Adrenal gland (tissue), 12 donors: ENCODE measurements around the gene HUS1B. TPM values are rescaled to one million over a fixed set of nuclear protein-coding genes. Genes with fewer than 3 reads are reported as not detected.
"Not testable (repeated sequence)": the region's sequence is repeated elsewhere in the genome, so short reads cannot be mapped to it uniquely, and the experiment has no call there.

Source experiments
- DNase-seq, 7 donors: peaks; one replicate each; pipeline ENCODE4 v3.0.0-alpha.2; 2019 to 2020
- H3K27ac ChIP-seq, 5 donors: fragments of 200-600 bp; sonication (generic) in 4 of 5; 1 replicate in 3 of 5; 2 replicates in 2 of 5; pipeline versions ENCODE4 v1.5.1 to v1.8.0; 2016 to 2020; ENCODE audit warnings: mild to moderate bottlenecking in 1 of 5
- H3K27me3 ChIP-seq: fragments of 200-600 bp; 2 replicates; pipeline ENCODE4 v1.8.0; 2021
- H3K36me3 ChIP-seq, 2 donors: fragments of 200-600 bp; replicated peaks in 1 of 2; 1 replicate in 1 of 2; 2 replicates in 1 of 2; pipeline versions ENCODE4 v1.5.1 to v1.8.0; 2018 to 2022
- H3K4me1 ChIP-seq, 2 donors: fragments of 200-600 bp; replicated peaks in 1 of 2; 1 replicate in 1 of 2; 2 replicates in 1 of 2; pipeline versions ENCODE4 v1.5.1 to v1.8.0; 2018 to 2021
- H3K4me3 ChIP-seq, 4 donors: fragments of 200-600 bp; sonication (generic) in 3 of 4; one replicate each; pipeline ENCODE4 v1.5.1; 2016 to 2018
- H3K9me3 ChIP-seq, 3 donors: fragments of 200-600 bp; sonication (generic) in 1 of 3; replicated peaks in 1 of 3; 1 replicate in 2 of 3; 2 replicates in 1 of 3; pipeline versions ENCODE4 v1.5.1 to v1.8.0; 2016 to 2021
- POLR2A ChIP-seq, 2 donors: fragments of 450-650 bp; IDR thresholded peaks; one replicate each; pipeline ENCODE4 v1.6.1; 2017; ENCODE audit warnings: antibody characterized with exemption in 2 of 2, mild to moderate bottlenecking in 2 of 2, moderate library complexity in 1 of 2
- WGBS, 4 donors: extraction: QIAGEN DNeasy Blood & Tissue Kit in 2 of 4; methylation state at CpG; one replicate each; pipeline versions ENCODE4 v1.1.5 to v1.1.7; 2013 to 2017; 5-methylcytosine and 5-hydroxymethylcytosine counted together
- intact Hi-C, 2 donors: fragments of 100-400 bp; cut with DNase I; formaldehyde crosslinking; loops; one replicate each; pipeline versions ENCODE4 v1.14.1 to v1.15.0; 2022 to 2023
- polyA plus RNA-seq, 3 donors: library from polyadenylated mRNA; stranded (reverse); fragments of 200-250 nt in 2 of 3; fragments of 350-450 nt in 1 of 3; fragmentation: Illumina TruSeq in 1 of 3; extraction: RNeasy Lipid Tissue Mini Kit (QIAGEN cat#74804) in 1 of 3; gene quantifications; one replicate each; pipeline ENCODE4 v1.2.3, GENCODE V29; 2013 to 2014
- total RNA-seq, 9 donors: library from RNA; depleted of rRNA in 4 of 9; stranded (reverse); fragments of >200 nt in 4 of 9; fragments of 120-200 nt in 1 of 9; fragmentation: NEBNext Ultra II Directional in 1 of 9; extraction: Animal tissue kit (Norgen Biotek cat#: 25700) in 1 of 9; gene quantifications; one replicate each; pipeline versions ENCODE4 v1.1.0 to v1.2.4, GENCODE V29; 2013 to 2023
- TF ChIP-seq, protein P1 (sequence below), 6 experiments: fragments of 450-650 bp in 4 of 6; fragments of 200-600 bp in 2 of 6; sonication (generic) in 1 of 6; IDR thresholded peaks; 1 replicate in 5 of 6; 2 replicates in 1 of 6; pipeline versions ENCODE4 v1.5.1 to v1.8.0; 2016 to 2021; ENCODE audit warnings: antibody characterized with exemption in 6 of 6, mild to moderate bottlenecking in 2 of 6, moderate library complexity in 1 of 6
- donor health status: healthy with polysubstance abuse.
- donor health status: Bipolar disorder and iron deficiency.
- donor health status: DM: yes; HTN: yes; CAD: no.
- donor health status: DM: no; HTN: no; CAD: no.
- donor health status: DM: no; HTN: no; CAD: no.
- donor health status: DM: yes; HTN: yes; CAD: no.

Gene HUS1B
- total and polyA plus RNA-seq, 12 donors, result 0.27 to 2.4 (median 0.61) TPM; not detected in 5

DNA sequence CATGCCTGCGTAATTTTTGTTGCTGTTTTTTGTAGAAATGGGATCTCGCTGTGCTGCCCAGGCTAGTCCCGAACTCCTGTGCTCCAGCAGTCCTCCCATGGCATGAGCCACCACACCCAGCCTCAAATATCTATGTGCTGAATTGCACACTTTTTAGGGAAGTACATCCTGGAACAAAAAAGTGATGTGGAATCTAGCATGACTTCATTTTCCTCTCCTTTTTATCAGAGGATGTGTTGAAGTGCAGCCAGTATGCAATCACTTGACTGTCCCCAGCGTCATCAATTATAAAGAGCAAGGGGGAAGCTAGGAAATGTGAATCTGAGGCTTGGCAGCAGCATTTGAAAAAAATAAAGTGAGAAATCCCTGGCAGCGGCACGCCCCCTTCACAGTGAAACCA is 42.4 kb upstream of the HUS1B start:
- no peak overlapping the region for H3K27ac ChIP-seq
- no peaks in the 10 kb centered on the region for H3K36me3 ChIP-seq
- 64 to 68% (median 65%) methylated on average over 6 of the region's 6 CpGs for WGBS, 4 donors
- intact Hi-C loops, result no loop called here
- H3K9me3 ChIP-seq, result no peaks in the 10 kb centered on the region
- no peak for TF ChIP-seq POLR2A (IDR thresholded peaks at IDR 0.05)
- TF ChIP-seq, protein P1, sequence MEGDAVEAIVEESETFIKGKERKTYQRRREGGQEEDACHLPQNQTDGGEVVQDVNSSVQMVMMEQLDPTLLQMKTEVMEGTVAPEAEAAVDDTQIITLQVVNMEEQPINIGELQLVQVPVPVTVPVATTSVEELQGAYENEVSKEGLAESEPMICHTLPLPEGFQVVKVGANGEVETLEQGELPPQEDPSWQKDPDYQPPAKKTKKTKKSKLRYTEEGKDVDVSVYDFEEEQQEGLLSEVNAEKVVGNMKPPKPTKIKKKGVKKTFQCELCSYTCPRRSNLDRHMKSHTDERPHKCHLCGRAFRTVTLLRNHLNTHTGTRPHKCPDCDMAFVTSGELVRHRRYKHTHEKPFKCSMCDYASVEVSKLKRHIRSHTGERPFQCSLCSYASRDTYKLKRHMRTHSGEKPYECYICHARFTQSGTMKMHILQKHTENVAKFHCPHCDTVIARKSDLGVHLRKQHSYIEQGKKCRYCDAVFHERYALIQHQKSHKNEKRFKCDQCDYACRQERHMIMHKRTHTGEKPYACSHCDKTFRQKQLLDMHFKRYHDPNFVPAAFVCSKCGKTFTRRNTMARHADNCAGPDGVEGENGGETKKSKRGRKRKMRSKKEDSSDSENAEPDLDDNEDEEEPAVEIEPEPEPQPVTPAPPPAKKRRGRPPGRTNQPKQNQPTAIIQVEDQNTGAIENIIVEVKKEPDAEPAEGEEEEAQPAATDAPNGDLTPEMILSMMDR (IDR thresholded peaks at IDR 0.05), result no peak
- no peak for DNase-seq
- H3K4me1 ChIP-seq, result no peaks in the 10 kb centered on the region
- peaks cover 4% of the 10 kb centered on the region for H3K27me3 ChIP-seq
- H3K4me3 ChIP-seq, result no peak overlapping the region

DNA sequence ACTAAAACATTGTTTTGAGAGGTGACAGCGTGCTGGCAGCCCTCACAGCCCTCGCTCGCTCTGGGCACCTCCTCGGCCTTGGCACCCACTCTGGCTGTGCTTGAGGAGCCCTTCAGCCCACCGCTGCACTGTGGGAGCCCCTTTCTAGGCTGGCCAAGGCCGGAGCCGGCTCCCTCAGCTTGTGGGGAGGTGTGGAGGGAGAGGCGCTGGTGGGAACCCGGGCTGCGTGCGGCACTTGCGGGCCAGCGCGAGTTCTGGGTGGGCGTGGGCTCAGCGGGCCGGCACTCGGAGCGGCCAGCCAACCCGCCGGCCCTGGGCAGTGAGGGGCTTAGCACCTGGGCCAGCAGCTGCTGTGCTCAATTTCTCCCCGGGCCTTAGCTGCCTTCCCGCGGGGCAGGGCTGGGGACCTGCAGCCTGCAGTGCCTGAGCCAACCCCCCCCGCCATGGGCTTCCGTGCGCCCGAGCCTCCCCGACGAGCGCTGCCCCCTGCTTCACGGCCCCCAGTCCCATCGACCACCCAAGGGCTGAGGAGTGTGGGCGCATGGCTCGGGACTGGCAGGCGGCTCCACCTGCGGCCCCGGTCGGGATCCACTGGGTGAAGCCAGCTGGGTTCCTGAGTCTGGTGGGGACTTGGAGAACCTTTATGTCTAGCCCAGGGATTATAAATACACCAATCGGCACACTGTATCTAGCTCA is 37.7 kb upstream of the HUS1B start:
- H3K27me3 ChIP-seq, intact Hi-C loops, H3K9me3 ChIP-seq, H3K4me3 ChIP-seq, H3K4me1 ChIP-seq, H3K36me3 ChIP-seq, DNase-seq, H3K27ac ChIP-seq: not testable (repeated sequence)
- WGBS, 4 donors, result 79 to 96% (median 95%) methylated on average over 5 to 40 of the region's 40 CpGs

DNA sequence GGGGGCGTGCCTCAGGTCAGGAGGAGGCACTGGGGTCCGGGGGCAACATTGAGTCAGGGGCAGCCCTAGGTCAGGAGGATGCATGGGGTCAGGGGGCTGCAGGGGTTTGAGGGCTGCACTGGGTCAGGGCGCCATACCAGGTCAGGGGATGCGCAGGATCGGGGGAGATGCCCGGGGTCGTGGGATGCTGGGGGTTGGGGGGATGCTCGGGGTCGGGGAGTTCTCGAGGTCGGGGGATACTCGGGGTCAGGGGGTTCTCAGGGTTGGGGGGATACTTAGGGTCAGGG is 36.8 kb upstream of the HUS1B start:
- Histone ChIP-seq H3K9me3 (no peaks in the 10 kb centered on the region), H3K36me3 (no peaks in the 10 kb centered on the region), H3K27ac (no peak overlapping the region), H3K27me3 (no peaks in the 10 kb centered on the region), H3K4me3 (peak overlapping the region in 1 of 4 donors; percentile 90), H3K4me1 (peaks cover 0 to 9% of the 10 kb centered on the region in 2 donors)
- 88 to 94% (median 90%) methylated on average over 7 to 12 of the region's 12 CpGs for WGBS, 4 donors
- intact Hi-C loops, result no loop called here
- TF ChIP-seq POLR2A (IDR thresholded peaks at IDR 0.05), result no peak
- TF ChIP-seq, protein P1 (IDR thresholded peaks at IDR 0.05), result no peak
- peak in 1 of 7 donors; percentile 12 for DNase-seq

- Histone ChIP-seq H3K4me3 (peak within 1 kb of the TSS; percentile 59 to 90 (median 74)), H3K27ac (peak within 1 kb of the TSS in 4 of 5 donors; percentile 81 to 93 (median 84)), H3K27me3 (no peaks in the 10 kb centered on the region), H3K4me1 (peaks cover 0 to 9% of the 10 kb centered on the region in 2 donors), H3K9me3 (no peaks in the 10 kb centered on the region), H3K36me3 (no peaks in the 10 kb centered on the region)
- DNase-seq, result peak; percentile 82 to 88 (median 85)
- TF ChIP-seq POLR2A (IDR thresholded peaks at IDR 0.05), result peak; percentile 67
- TF ChIP-seq, protein P1 (IDR thresholded peaks at IDR 0.05), result no peak
- intact Hi-C loops, result no loop called here
- WGBS, 4 donors, result 0 to 2% (median 1%) methylated on average over 13 to 63 of the region's 63 CpGs
Measured at GRCh38 chr6:692858-693722, 36.2 kb upstream of the HUS1B start, which contains the start of gene EXOC2. Gene EXOC2, minus strand, starts transcription at chr6:693139. Its CDS starts 55,321 bp downstream, at chr6:637818.
